Right lobe of liver (tissue), 4 donors: ENCODE measurements around the gene GPS2.
"Not testable (repeated sequence)": the region's sequence is repeated elsewhere in the genome, so short reads cannot be mapped to it uniquely, and the experiment has no call there.

Experiments
- CTCF ChIP-seq, 4 donors: fragments of 200-600 bp in 3 of 4; fragments of 450-650 bp in 1 of 4; IDR thresholded peaks; one replicate each; pipeline versions ENCODE4 v1.5.1 to v1.8.0; 2016 to 2022; ENCODE audit warnings: antibody characterized with exemption in 4 of 4, mild to moderate bottlenecking in 2 of 4
- POLR2A ChIP-seq: fragments of 450-650 bp; IDR thresholded peaks from one replicate; pipeline ENCODE4 v1.6.1; 2017; ENCODE audit warnings: antibody characterized with exemption, mild to moderate bottlenecking
- donor health status: DM: no; HTN: no; CAD: no.
- donor health status: DM: no; HTN: no; CAD: no.
- donor health status: DM: no; HTN: yes; CAD: no.

GRCh38 chr17:7332600-7333069 lies 17.5 kb upstream of the GPS2 start:
- not testable (repeated sequence) for TF ChIP-seq CTCF (IDR thresholded peaks at IDR 0.05); POLR2A
